HG02571 (cell line): ENCODE data around the gene SLC38A8.
A peak's percentile ranks its signal among the peaks of the same experiment; 100 is the strongest.

Experiments
- ATAC-seq: cut with Tn5 transposase; IDR thresholded peaks from one replicate; pipeline ENCODE4 v1.9.1; 2021; ENCODE audit warnings: mild to moderate bottlenecking, moderate library complexity; ENCODE audit not compliant: unreplicated experiment

SLC38A8 gene

GRCh38 chr16:84042308-84042878, at the start of gene SLC38A8:
Gene SLC38A8 (minus strand): TSS chr16:84042795. CDS start chr16:84042157, 638 bp downstream.
- ATAC-seq: no peak

GRCh38 chr16:84091460-84091859, 48.9 kb upstream of the SLC38A8 start:
- no peak for ATAC-seq

- no peak for ATAC-seq
Observed at GRCh38 chr16:84090211-84090610, 47.6 kb upstream of the SLC38A8 start.

- peak; percentile 80 for ATAC-seq
Observed at GRCh38 chr16:84088695-84089395, 46.2 kb upstream of the SLC38A8 start.

- no peak for ATAC-seq
Observed at GRCh38 chr16:84087466-84088151, 45.0 kb upstream of the SLC38A8 start.

- ATAC-seq: no peak
Observed at GRCh38 chr16:84087001-84087400, 44.4 kb upstream of the SLC38A8 start.

GRCh38 chr16:84086341-84086740, 43.7 kb upstream of the SLC38A8 start:
- no peak for ATAC-seq

GRCh38 chr16:84085773-84086172, 43.2 kb upstream of the SLC38A8 start:
- ATAC-seq: no peak

- no peak for ATAC-seq
Observed at GRCh38 chr16:84085271-84085667, 42.7 kb upstream of the SLC38A8 start.

- no peak for ATAC-seq
Observed at GRCh38 chr16:84084570-84085270, 42.1 kb upstream of the SLC38A8 start.

- no peak for ATAC-seq
Observed at GRCh38 chr16:84082835-84083569, 40.4 kb upstream of the SLC38A8 start.

GRCh38 chr16:84082110-84082509, 39.5 kb upstream of the SLC38A8 start:
- no peak for ATAC-seq

- ATAC-seq: no peak
Observed at GRCh38 chr16:84081446-84081989, 38.9 kb upstream of the SLC38A8 start.

- no peak for ATAC-seq
Observed at GRCh38 chr16:84080813-84081212, 38.2 kb upstream of the SLC38A8 start.

- ATAC-seq: no peak
Observed at GRCh38 chr16:84080378-84080777, 37.8 kb upstream of the SLC38A8 start.

- ATAC-seq: no peak
Observed at GRCh38 chr16:84079664-84080063, 37.1 kb upstream of the SLC38A8 start.

- no peak for ATAC-seq
Observed at GRCh38 chr16:84075376-84075775, 32.8 kb upstream of the SLC38A8 start.

- ATAC-seq: no peak
Observed at GRCh38 chr16:84074721-84075120, 32.1 kb upstream of the SLC38A8 start.

GRCh38 chr16:84072014-84072413, 29.4 kb upstream of the SLC38A8 start:
- no peak for ATAC-seq

- ATAC-seq: no peak
Observed at GRCh38 chr16:84071121-84071520, 28.5 kb upstream of the SLC38A8 start.

GRCh38 chr16:84069540-84069939, 26.9 kb upstream of the SLC38A8 start:
- ATAC-seq: no peak
